Measurements from ENCODE around the gene HES1.
"Not testable (repeated sequence)": the region's sequence is repeated elsewhere in the genome, so short reads cannot be mapped to it uniquely, and the experiment has no call there.

The HES1 gene

DNA sequence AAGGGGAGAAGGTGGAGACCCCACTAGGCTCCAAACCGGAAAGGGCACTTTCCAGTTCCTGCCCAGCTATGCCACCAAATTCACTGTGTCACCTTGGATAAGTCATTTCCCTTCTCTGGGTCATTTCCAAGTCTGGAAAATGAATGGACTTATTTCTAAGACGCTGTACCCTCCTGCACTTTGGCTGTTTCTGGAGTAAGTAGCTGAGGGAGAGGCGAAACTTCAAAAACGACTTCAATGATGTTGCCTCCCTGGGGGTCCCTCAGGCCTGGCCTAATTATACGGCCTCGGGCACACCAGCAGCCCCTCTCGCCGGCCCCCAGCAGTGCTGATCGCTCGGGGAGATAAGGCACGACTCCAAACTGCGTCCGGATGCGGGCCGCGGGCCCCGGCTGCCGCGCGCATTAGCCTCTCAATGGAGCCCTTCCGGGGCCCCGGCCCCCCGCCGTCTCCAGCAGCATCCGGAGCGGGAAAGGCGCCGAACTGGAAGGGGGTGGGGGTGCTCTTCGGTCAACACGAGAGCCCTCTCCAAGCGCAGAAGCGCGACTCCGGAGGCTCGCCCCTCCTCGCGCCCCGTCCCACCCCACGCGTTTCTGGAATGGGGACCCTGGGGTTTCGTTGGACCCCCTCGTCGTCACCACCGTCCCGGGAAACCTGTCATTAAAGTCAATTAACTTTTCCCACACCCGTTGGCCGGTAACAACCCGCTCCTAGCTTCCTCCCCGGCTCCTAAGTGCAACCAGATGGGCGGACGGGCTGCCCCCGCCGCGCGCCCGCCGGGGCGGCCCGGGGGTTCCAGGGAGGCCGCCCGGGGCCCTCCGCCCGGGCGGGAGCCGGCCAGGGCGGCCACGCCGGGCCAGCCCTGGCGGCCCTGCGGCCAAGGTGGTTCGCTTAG, 4.8 kb downstream of the HES1 start:
- DNase-seq (ENCODE audit: low read depth in 3 of 3) = peak in 1 of 3 experiments; percentile 24

DNA sequence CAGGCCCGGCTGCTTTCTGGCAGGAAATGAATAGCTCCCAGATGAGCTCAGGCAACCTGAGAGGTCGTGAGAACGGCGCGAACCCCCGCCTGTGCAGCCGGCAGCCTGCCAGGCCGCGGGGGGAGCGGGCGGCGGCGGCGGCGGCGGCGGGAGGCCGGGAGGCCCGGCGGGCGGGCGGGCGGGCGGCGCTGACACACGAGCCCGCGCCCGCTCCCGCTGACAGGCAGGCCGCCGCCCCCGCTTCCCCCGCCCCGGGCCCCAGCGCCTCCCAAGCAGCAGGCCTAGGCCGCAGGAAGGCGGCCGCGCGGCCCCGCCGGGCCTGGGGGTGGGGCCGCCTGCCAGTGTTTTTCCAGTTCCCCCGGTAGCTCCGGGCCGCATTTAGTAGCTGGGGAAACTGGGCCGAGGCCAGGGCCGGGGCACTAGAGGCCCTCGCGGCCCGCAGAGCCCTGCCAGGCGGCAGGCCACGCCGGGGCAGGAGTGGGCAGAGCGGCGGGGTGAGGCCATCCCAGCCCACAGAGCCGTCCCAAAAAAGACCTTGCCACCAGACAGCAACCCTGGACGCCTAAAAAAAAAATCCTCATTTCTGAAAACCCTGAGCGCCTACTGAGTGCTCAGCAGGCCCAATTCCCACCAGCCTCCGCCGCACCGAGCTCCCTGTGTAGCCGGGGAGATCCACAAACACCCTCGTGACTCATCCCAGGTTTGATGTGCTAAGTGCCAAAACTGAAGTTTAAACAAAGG, 5.6 kb downstream of the HES1 start:
- peak in 2 of 3 experiments; percentile 34 to 81 for DNase-seq (ENCODE audit: low read depth in 3 of 3)

DNA sequence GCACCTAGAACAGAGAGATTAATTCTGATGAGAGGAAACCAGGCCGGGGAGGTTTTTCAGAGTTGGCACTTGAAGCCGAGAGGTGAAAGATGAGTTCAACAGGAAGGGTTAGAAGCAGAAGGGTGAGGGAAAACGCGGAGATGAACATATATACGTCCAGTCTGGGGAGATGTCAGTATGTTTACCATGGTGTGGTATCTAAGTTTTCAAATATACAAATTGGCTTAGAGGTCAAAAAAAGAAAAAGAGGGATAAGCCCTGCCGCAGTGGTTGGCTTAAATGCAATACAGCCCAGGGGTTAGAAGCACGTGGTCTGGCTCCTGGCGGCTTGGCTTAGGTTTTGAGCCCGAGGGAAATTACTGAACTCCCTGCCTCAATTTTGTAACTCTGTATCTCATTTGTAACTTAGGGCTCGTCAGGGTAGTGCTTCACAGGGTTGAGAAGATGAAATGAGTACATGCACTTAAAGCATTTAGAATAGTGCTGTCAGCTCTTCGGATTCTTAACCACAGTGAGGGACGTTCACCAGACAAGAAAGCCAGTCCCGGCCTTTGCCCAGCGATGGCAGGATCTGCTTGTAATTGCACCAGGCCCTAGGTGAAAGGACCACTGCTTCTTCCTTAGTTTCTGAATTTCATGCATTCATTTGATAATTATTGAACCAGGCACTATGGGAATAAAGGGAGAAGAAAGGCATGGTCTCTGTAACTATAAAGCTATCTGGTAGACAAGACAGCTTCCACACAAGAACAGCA, 6.4 kb downstream of the HES1 start:
- DNase-seq (ENCODE audit: low read depth in 3 of 3) = no peak

DNA sequence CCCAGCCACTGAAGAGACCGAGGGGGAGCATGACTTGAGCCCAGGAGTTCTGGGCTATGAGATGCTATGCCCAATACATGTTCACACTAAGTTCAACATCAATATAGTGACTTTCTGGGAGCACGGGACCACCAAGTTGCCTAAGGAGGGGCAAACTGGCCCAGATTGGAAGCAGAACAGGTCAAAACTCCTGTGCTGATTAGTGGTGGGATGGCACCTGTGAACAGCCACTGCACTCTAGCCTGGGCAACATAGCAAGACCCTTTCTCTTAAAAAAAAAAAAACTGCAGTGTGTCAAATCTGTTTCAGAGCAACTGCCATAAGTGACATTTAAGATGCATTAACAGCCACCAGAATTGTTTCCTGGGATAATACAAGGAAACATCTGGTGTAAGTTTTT, 9.8 kb downstream of the HES1 start:
- DNase-seq (ENCODE audit: low read depth in 3 of 3) = no peak

DNA sequence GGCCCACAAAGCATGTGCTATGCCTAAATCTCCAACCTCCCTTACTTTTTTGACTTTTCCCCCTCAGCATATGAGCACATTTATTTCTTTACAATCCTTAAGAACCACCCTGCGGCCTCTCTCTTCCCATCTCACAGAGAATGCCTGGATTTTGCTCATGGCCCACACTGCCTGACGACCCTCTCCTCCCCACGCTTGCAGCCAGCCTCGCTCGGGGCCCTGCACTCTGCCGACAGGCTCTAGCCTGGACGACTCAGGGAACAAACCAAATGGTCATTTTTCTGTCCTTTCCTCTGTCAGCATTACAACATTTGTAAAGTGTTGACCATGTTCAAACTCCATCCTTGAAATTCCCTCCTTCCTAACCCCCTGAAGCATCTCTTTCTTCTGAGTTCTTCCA, 11.7 kb downstream of the HES1 start:
- no peak for DNase-seq (ENCODE audit: low read depth in 3 of 3)

DNA sequence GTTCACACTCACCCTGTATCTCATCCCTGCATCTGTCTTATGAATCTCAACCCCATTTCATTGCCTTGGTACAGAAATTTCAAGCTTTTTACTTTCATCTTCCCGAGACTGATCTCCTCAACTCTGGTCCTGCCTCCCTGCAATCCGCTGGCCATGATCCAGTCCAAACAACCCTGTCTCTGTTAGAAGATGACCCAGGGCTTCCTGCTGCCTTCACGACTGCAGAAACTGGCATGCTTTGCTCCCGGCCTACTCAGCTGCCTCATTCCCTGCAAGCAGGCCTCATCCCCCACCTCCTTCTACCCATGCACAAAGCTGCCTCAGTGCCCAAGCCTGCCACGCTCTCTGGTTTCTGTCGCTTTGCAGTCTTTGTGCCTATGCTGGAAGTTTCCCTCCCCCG, 12.4 kb downstream of the HES1 start:
- no peak for DNase-seq (ENCODE audit: low read depth in 3 of 3)

DNA sequence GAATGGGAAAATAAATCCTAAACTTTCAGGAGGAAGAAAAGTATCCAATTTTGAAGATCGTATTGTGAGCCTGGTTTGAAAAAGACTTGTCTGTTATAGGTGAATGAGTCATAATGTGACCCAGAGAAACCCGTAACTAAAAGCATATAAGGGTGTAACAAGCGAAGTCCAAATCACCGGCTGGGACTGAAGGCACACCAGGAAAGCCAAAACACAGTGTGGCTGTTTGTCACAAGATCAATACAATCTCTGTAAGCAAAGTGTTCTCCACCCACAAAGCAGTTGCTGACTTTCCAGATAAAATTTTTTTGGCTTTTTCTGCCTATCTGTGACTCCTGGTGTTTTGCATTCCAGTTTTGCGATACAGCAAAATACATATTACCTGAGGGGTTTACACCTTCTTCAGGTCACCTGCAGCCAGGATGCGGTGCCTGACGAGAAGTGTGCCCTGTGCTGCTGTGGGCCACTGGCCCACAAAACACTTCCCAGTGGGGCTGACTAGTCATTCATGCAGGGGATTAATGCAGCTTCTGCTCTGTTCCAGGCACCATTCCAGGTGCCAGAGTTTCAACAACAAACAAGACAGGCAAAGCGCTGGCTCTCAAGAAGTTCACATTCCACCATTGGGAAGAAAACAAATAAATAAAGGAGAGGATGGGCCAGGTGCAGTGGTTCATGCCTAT, 14.4 kb downstream of the HES1 start:
- no peak for DNase-seq (ENCODE audit: low read depth in 3 of 3)

DNA sequence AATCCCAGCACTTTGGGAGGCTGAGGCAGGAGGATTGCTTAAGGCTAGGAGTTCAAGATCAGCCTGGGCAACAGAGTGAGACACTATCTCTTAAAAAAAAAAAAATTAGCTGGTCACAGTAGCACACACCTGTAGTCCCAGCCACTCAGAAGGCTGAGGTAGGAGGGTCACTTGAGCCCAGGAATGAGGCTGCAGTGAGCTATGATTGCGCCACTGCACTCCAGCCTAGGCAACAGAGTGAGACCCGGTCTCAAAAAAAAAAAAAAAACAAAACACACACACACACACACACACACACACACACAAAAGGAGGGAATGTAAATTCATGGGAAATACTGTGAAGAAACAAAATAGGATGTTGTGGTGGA, 15.0 kb downstream of the HES1 start:
- DNase-seq (ENCODE audit: low read depth in 3 of 3) = not testable (repeated sequence)

DNA sequence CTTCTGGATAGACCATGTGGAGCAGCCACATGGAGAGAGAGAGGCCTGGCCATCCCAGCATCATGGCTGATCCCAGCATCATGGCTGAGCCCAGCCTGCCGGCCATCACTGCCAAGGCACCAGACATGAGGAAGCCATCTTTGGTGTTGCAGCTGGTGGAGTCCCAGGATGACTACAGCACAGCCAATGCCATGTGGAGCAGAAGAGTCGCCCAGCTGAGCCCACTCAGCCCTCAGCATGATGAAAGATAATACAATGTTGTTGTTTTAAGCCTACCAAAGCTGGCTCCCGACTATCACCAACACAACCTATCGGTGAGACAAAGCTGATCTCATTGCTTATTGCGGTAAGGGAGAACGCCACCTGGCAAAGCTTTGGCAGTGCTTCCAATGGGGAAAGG, 18.4 kb downstream of the HES1 start:
- no peak for DNase-seq (ENCODE audit: low read depth in 3 of 3)

DNA sequence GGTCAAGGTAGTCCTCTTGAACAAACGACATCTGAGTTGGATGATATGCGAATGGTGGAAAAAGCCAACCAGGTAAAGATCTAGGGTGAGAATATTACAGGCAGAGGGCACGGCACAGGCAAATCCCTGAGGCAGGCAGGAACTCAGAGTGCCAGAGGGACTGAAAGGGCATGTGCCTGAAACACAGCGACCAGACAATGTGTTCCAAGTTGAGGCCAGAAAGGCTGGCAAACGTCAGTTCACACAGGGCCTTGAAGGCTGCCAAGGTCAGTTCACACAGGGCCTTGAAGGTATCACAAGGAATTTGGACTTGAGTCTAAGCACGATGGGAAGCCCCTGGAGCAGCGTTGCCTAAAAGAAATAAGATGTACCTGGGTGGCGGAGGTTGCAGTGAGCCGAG, 20.1 kb downstream of the HES1 start:
- no peak for DNase-seq (ENCODE audit: low read depth in 3 of 3)

DNA sequence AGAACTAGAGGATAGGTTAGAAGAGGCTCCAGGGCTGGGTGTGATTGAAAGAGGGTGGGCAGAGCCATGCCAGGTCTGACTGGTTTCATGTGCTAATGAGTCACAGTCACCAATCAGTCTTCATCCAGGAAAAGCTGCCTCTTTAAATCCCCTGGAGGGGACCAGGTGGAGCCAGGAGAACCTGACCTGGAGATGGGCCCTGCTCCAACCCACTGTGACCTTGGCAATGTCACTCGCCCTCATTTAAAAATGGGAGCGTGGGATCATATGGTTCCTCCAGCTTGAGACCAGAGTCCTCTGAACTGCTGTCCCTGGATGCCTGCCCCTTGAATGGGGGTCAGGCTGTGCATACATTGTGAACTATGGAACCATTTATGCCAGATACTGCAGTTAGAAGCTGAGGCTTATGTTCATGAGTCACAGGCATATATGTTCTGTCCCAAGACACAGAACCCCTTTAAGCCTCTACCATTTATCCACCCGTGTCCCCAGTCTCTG, 23.0 kb downstream of the HES1 start:
- DNase-seq (ENCODE audit: low read depth in 3 of 3) = no peak

DNA sequence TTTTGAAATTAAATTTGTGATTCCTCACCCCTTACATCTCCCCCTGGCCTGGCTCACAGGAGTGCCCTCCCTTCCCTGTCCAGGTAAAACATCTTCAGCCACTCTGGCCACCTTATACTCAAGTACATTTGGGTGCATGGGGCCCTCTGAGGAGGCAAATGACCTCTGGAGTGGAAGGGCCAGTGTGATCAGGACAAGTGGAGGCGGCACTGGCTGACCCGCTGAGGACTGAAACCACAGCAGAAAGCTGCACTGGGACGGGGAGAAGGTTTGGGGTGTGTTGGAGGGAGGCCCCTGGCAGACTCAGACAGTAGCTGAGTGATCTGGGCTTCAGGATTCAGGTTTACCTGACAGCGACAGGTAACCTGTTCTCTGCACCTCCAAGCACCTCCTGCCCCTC, 24.2 kb downstream of the HES1 start:
- no peak for DNase-seq (ENCODE audit: low read depth in 3 of 3)

DNA sequence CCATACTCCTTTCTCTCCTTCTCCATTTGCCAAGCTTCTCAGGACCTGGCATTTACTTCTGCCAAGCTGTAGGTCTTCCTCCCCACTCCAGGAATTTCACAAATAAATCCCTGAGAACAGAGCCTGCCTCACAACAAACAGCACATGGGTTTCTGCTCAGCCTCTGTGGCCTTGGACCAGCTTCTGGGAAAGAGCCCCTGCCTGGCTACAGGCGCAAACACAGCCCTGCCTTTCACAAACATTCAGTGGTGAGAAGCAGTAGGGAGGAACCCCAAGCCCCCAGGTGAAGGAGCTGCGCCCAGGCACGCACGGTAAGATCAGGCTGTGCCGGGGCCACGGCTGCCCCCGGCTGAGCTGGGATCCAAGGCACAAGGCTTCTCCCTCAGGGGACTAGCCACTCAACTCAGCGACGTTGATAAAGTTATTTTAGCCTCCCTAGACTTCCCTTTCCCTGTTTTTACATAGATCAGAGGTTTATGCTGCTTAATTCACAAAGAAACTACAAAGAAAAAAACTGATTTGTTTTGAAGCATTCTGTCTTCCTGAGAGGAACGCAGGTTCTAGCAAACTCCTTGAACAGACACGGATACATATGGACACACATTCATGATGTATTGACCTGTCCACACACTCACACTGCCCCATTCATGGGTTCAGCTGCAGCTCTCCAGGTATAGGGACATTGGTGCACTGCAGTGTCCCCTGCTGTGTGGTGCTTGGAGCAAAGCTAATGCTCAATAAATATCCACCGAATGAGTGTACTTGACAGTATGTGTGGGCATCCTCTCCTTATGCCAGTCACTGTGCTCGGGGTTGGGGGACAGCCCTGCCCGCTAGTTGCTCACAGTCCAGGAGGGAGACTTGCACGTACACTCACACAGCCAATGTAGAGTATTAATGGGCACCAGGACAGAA, 25.4 kb downstream of the HES1 start:
- DNase-seq (ENCODE audit: low read depth in 3 of 3) = no peak

DNA sequence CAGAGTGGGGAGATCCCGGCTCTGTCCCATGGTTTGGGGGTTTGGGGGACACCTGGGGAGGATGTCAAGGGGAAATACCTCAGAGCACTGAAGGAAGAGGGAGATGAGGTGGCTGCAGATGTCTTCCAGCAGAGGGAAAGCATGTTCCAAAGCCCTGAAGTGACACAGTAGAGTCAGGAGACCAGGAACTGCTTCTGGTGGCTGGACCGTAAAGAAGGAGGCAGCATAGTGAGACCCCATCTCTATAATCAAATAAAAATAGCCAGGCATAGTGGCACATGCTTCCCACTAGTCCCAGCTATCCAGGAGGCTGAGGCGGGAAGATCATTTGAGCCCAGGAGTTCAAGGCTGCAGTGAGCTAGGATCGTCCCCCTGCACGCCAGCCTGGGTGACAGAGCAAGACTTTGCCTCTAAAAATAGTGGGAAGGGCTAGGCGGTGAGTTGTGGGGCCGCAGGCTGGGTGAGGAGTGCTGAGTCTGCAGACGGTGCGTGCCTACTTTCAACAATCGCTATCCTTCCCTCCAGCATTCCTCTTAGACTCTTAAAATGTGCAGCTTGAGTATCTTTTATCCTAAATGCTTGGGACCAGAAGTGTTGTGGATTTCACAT, 26.2 kb downstream of the HES1 start:
- DNase-seq (ENCODE audit: low read depth in 3 of 3) = no peak

DNA sequence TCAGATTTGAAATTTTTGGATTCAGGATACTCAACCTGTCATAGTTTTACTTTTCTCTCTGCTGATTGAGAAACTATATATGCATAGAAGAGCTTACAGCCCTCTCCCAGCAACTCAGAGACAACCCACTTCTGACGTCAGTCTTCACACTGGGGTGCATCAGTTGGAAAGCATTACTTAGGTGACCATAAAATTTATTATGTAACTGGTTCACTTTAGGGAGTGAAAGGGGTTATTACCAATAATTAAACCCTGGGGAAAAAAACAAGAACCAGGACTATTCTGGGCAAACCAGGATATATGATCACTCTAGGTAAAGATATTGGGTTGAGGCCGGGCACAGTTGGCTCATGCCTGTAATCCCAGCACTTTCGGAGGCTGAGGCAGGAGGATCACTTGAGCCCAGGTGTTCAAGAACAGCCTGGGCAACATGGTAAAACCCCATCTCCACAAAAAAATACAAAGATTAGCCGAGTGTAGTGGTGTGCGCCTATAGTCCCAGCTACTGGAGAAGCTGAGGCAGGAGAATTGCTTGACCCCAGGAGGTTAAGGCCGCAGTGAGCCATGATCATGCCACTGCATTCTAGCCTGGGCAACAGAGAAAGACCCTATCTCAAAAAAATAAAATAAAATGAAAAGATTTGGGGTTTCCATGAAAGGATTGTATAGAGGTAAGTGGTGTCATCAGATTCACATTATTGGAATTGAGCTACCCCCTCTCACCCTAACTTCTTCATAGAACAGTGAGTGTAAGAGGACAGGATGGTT, 27.1 kb downstream of the HES1 start:
- no peak for DNase-seq (ENCODE audit: low read depth in 3 of 3)

DNA sequence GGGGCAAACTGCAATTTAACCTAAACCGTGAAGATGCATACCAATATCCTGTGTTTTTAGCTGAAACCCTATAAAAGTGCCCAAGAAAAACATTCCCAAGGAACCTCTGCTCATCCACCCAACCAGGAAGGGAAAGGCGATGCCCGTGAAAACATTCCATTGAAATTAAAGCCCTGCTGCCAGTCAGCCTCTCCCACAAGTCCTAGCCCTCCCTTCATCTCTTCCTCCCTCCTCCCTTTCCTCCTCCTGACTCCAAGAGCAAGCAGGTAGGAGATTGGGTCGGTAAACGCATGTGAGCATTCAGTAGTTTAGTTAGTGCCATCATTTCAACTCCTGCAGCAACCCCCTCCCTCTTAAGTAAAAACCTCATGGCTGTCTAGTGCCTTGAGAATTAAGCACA, 27.7 kb downstream of the HES1 start:
- no peak for DNase-seq (ENCODE audit: low read depth in 3 of 3)

DNA sequence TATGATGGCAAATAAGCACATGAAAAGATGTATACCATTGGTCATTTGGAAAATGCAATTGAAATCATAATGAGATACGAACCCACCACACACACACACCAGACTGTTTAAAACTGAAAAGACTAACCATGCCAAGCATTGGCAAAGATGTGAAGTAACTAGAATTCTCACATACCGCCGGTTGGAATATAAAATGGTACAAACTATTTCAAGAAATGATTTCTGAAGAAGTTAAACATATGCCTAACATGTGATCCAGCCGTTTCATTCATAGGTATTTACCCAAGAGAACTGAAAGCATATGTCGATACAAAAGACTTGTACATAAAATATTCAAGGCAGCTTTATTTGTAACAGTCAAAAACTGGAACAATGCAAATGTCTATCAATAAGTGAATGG, 28.9 kb downstream of the HES1 start:
- no peak for DNase-seq (ENCODE audit: low read depth in 3 of 3)

DNA sequence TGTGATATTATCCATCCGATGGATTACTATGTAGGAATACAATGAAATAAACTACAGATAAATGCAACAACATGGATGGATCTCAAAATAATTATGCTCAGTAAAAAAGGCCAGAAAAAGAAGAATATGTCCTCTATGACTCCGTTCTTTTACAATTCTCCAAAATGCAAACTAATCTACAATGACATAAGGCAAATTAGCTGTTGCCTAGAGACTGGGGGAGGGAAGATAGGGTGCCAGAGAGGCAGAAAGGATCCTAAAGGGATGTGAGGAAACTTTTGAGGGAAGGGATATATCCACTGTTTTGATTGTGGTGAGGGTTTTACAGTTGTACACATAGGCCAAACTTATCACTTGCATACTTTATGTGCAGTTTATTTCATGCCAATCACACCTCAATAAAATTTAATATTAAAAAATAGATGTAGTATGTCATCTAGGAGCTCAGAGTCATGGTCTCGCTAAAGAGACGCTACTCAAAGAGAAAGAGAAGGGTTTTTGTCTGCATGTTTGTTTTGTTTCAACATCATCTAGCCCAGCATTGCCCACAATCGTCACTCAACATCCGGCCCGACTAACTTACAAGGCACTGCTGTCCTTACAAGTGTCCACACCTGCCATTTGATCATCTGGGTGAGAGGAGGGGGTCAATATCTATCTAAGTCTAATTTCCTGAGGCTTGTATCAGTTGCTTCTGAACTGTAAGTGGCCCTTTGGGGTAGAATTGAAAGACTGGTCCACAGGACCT, 29.5 kb downstream of the HES1 start:
- DNase-seq (ENCODE audit: low read depth in 3 of 3) = no peak

Measured in stimulated activated CD4-positive, alpha-beta T cell treated with anti-CD3 and anti-CD28 coated beads, TNF-alpha, amount 100 ng/mL, for 24 hours (primary cell).